HG02759 (cell line): ENCODE results near the gene ASGR2.

ENCODE experiments used
- ATAC-seq: cut with Tn5 transposase; IDR thresholded peaks from one replicate; pipeline ENCODE4 v1.9.1; 2021; ENCODE audit warnings: mild to moderate bottlenecking, moderate library complexity; ENCODE audit not compliant: unreplicated experiment

ASGR2 gene

GRCh38 chr17:7068268-7068667, 46.4 kb downstream of the ASGR2 start:
- no peak for ATAC-seq

- ATAC-seq = no peak
Observed at GRCh38 chr17:7067198-7067597, 47.4 kb downstream of the ASGR2 start.

DNA sequence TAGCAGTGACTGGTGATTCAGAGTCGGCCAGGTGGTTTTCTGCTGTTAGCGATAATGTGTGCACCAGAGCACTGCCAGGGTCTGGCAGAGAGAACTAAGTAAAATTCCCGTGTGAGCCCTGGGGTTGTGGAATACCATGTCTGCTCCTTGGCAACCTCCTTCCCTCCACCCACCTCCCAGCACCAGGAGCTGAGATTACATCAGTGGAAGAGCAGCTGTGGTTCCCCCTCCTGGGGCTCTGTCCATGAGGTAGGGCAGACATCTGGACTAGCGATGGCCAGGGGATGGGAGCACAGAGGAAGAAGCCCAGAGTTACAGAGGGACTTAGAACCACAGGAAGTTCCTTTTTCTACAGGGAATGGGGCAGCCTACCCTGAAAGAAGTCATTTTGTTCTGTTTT, 50.4 kb downstream of the ASGR2 start:
- no peak for ATAC-seq

DNA sequence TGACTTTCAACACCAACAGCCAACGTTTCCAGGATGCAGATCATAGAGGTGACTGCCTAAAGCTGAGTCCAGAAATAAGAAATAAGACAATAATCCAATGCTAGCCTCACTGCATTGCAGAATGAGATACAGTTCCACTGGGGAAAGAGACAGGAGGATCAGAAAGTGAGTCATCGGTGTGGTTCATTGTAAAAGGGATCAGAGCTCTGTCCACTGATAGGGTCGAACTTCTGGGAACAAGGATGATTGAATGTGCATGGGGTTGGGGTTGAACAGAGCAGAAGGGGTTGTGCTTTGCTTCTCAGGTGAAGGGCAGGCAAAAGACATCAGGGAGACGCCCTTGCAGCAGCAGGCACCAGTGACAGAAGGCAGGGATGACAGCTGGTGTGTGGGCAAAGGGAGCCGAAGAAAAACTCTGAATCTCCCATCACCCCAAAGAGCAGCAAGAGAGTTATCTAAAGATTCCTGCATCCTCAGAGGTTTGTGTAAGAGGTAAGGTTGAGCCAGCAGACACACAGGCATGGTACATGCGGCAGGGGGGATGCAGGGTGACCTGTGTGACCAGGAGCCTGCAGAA, 51.0 kb downstream of the ASGR2 start:
- ATAC-seq = no peak

GRCh38 chr17:7060165-7060891, 54.3 kb downstream of the ASGR2 start:
- ATAC-seq = no peak

GRCh38 chr17:7058831-7059447, 55.7 kb downstream of the ASGR2 start:
- no peak for ATAC-seq

GRCh38 chr17:7056386-7056785, 58.2 kb downstream of the ASGR2 start:
- ATAC-seq = no peak
